ENCODE data around the gene TNS3. TPM values are rescaled to one million over a fixed set of nuclear protein-coding genes. Genes with fewer than 3 reads are reported as not detected.

The TNS3 gene
- total and polyA plus RNA-seq, 2 of the 13 experiments (the other 11 are each of a cell fraction or from before 2014, with no cell fraction given), result 52.9 to 55.7 TPM

GRCh38 chr7:47624689-47625088, 42.8 kb upstream of the TNS3 start:
- ATAC-seq (no peak), FAIRE-seq (no peak), DNase-seq (ENCODE audit: low spot score) (no peak)
- no peak overlapping the region for H3K4me2 ChIP-seq (ENCODE audit: low read depth, low read length)
- no peaks in the 10 kb centered on the region for H3K27me3 ChIP-seq (ENCODE audit: control insufficient read depth in 1 of 2, insufficient read depth in 2 of 2, low read length in 2 of 2)
- ChIA-PET POLR2A (interaction anchor here (2.3 to 5.1 kb wide), 2 partner anchors 11 to 14 kb away, joined by 14 to 33 read pairs; no protein-coding TSS in a partner anchor), CTCF (ENCODE audit: low intra/inter-chr PET ratio, low total read pairs) (no interaction called here)
- peaks cover 64% of the 10 kb centered on the region for H3K4me1 ChIP-seq (ENCODE audit: insufficient read depth, low read length)
- H2AFZ ChIP-seq (ENCODE audit: low read length), result no peak overlapping the region
- H3K9ac ChIP-seq (ENCODE audit: insufficient read depth, low read depth, low read length), result no peak overlapping the region
- no peaks in the 10 kb centered on the region for H4K20me1 ChIP-seq (ENCODE audit: insufficient read depth, low read length)
- no peaks in the 10 kb centered on the region for H3K9me3 ChIP-seq (ENCODE audit: low read length)
- TF ChIP-seq SALL1 (CRISPR knock-in tag; IDR thresholded peaks at IDR 0.05) (no peak), ZBTB10 (CRISPR knock-in tag; IDR thresholded peaks at IDR 0.05; ENCODE audit: borderline replicate concordance) (no peak), GFI1 (CRISPR knock-in tag; IDR thresholded peaks at IDR 0.05; ENCODE audit: borderline replicate concordance) (no peak), ZC3H4 (CRISPR knock-in tag; IDR thresholded peaks at IDR 0.05; ENCODE audit: borderline replicate concordance) (no peak), ZNF407 (CRISPR knock-in tag; IDR thresholded peaks at IDR 0.05; ENCODE audit: not compliant biosample characterization) (no peak)
- H3K36me3 ChIP-seq (replicated peaks in 1 of 2; ENCODE audit: control insufficient read depth in 1 of 2, insufficient read depth in 2 of 2, low read length in 2 of 2), result no peaks in the 10 kb centered on the region
- no peak overlapping the region for H3K27ac ChIP-seq (ENCODE audit: extremely low read length, insufficient read depth, low read length)
- no peak overlapping the region for H3K4me3 ChIP-seq (replicated peaks in 1 of 3; ENCODE audit: insufficient read depth in 1 of 3, low read depth in 2 of 3, low read length in 3 of 3)
- intact Hi-C loops (cut with micrococcal nuclease; ENCODE audit: unreplicated experiment), result loop anchor here (5.0 kb wide), 1 partner anchor 42 kb away; the partner anchor contains the start of gene TNS3
- in situ Hi-C loops (cut with HindIII; ENCODE audit: extremely low pct_ligation_motif_present, low pct_unique_long_range_greater_than_20kb), result no loop called here
- no peaks in the 10 kb centered on the region for H3K79me2 ChIP-seq (ENCODE audit: insufficient read depth, low read length)
- no TSS peak for BruUV-seq (replicated peaks)

Measured in HepG2 (cell line).